Measurements from ENCODE around the gene DDX4. TPM values are rescaled to one million over a fixed set of nuclear protein-coding genes. Genes with fewer than 3 reads are reported as not detected.
"Not testable (repeated sequence)": the region's sequence is repeated elsewhere in the genome, so short reads cannot be mapped to it uniquely, and the experiment has no call there.

The DDX4 gene
- total and polyA plus RNA-seq, 8 donors: not detected

DNA sequence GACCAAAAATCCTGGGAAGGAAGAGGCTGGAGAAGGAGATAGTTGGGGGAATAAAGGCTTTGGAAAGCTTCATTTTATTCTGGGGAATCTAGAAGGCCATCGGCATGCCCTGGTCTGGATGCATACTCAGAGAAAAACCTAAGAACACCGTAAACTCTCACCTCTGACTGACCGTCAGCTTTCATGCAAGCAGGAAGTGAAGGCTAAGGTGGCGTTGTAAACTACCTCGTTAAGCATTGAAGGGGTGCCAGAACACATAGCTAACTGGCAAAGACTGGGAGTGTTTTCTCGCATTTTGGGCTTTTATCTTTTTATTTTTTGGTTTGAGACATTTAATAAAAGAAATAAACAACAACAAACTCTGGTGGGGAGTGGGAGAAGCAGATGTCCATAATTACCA, 23.1 kb upstream of the DDX4 start:
- H3K4me3 ChIP-seq: no peak overlapping the region
- 79 to 89% (median 79%) methylated on average over 6 of the region's 6 CpGs for WGBS, 5 donors
- no peak for DNase-seq
- H3K4me1 ChIP-seq: peaks cover 8 to 27% (median 18%) of the 10 kb centered on the region in 4 donors
- H3K27ac ChIP-seq: no peak overlapping the region
- H3K27me3 ChIP-seq: no peaks in the 10 kb centered on the region
- peaks cover 0 to 5% (median 0%) of the 10 kb centered on the region in 4 donors for H3K9me3 ChIP-seq
- H3K36me3 ChIP-seq: no peaks in the 10 kb centered on the region
- intact Hi-C loops (cut with DNase I; ENCODE audit: low total_unique reads): no loop called here
- TF ChIP-seq CTCF (IDR thresholded peaks at IDR 0.05) (no peak), POLR2AphosphoS5 (IDR thresholded peaks at IDR 0.05) (no peak), POLR2A (IDR thresholded peaks at IDR 0.05) (no peak), EP300 (IDR thresholded peaks at IDR 0.05) (no peak)

GRCh38 chr5:55715519-55716078, 22.3 kb upstream of the DDX4 start:
- intact Hi-C loops (cut with DNase I; ENCODE audit: low total_unique reads): no loop called here

GRCh38 chr5:55719026-55719425, 18.8 kb upstream of the DDX4 start:
- 95 to 100% (median 98%) methylated on average over 2 of the region's 2 CpGs for WGBS, 5 donors
- H3K27me3 ChIP-seq; H3K27ac ChIP-seq; DNase-seq; H3K4me3 ChIP-seq; H3K4me1 ChIP-seq; H3K36me3 ChIP-seq; H3K9me3 ChIP-seq; intact Hi-C loops (cut with DNase I; ENCODE audit: low total_unique reads): not testable (repeated sequence)

More at GRCh38 chr5:55715519-55716078, 22.3 kb upstream of the DDX4 start:
- Histone ChIP-seq H3K27ac (no peak overlapping the region), H3K4me3 (no peak overlapping the region), H3K36me3 (no peaks in the 10 kb centered on the region), H3K27me3 (no peaks in the 10 kb centered on the region), H3K9me3 (peaks cover 0 to 5% (median 0%) of the 10 kb centered on the region in 4 donors), H3K4me1 (peaks cover 8 to 19% (median 14%) of the 10 kb centered on the region in 4 donors)
- no peak for TF ChIP-seq POLR2AphosphoS5 (IDR thresholded peaks at IDR 0.05)
- TF ChIP-seq POLR2A (IDR thresholded peaks at IDR 0.05): no peak
- no peak for TF ChIP-seq EP300 (IDR thresholded peaks at IDR 0.05)
- no peak for TF ChIP-seq CTCF (IDR thresholded peaks at IDR 0.05)
- DNase-seq: no peak
- 88 to 98% (median 96%) methylated on average over 6 of the region's 6 CpGs for WGBS, 5 donors

DNA sequence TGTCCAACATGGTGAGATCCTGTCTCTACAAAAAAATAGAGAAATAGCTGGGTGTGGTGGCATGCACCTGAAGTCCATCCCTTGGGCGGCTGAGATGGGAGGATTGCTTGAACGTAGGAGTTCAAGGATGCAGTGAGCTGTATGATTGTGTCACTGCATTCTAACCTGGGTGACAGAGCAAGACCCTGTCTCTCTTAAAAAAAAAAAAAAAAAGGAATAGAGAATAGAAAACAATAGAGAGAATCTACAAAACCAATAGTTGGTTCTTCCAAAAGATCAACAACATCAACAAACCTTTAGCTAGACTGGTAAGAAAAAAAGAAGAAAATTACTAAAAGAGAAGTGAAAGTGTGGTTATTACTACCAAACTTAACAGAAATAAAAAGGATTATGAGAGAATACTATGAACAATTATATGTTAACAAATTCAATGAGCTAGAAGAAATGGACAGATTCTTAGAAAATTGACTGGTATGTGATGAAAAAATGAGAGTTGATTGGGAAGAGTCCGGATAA, 17.6 kb upstream of the DDX4 start:
- 82 to 99% (median 95%) methylated on average over 3 of the region's 3 CpGs for WGBS, 5 donors
- TF ChIP-seq POLR2A (IDR thresholded peaks at IDR 0.05) (no peak), CTCF (IDR thresholded peaks at IDR 0.05) (no peak), POLR2AphosphoS5 (IDR thresholded peaks at IDR 0.05) (no peak), EP300 (IDR thresholded peaks at IDR 0.05) (no peak)
- no peaks in the 10 kb centered on the region for H3K4me1 ChIP-seq
- intact Hi-C loops (cut with DNase I; ENCODE audit: low total_unique reads): no loop called here
- no peaks in the 10 kb centered on the region for H3K36me3 ChIP-seq
- no peak for DNase-seq
- H3K27me3 ChIP-seq: no peaks in the 10 kb centered on the region
- no peak overlapping the region for H3K4me3 ChIP-seq
- peaks cover 0 to 5% (median 0%) of the 10 kb centered on the region in 4 donors for H3K9me3 ChIP-seq
- H3K27ac ChIP-seq: no peak overlapping the region

GRCh38 chr5:55724281-55724680, 13.6 kb upstream of the DDX4 start:
- TF ChIP-seq POLR2A (IDR thresholded peaks at IDR 0.05) (no peak), EP300 (IDR thresholded peaks at IDR 0.05) (no peak), CTCF (IDR thresholded peaks at IDR 0.05) (no peak), POLR2AphosphoS5 (IDR thresholded peaks at IDR 0.05) (no peak)
- Histone ChIP-seq H3K36me3 (no peaks in the 10 kb centered on the region), H3K27me3 (no peaks in the 10 kb centered on the region), H3K4me1 (no peaks in the 10 kb centered on the region), H3K27ac (no peak overlapping the region), H3K9me3 (no peaks in the 10 kb centered on the region), H3K4me3 (no peak overlapping the region)
- 69 to 79% (median 72%) methylated on average over 4 of the region's 4 CpGs for WGBS, 5 donors
- no peak for DNase-seq
- intact Hi-C loops (cut with DNase I; ENCODE audit: low total_unique reads): no loop called here
